ENCODE results near the gene PGBD5. TPM values are rescaled to one million over a fixed set of nuclear protein-coding genes. Genes with fewer than 3 reads are reported as not detected.

Gene PGBD5
- total RNA-seq, 1 donor from 2014 or later, result 14.7 TPM

DNA sequence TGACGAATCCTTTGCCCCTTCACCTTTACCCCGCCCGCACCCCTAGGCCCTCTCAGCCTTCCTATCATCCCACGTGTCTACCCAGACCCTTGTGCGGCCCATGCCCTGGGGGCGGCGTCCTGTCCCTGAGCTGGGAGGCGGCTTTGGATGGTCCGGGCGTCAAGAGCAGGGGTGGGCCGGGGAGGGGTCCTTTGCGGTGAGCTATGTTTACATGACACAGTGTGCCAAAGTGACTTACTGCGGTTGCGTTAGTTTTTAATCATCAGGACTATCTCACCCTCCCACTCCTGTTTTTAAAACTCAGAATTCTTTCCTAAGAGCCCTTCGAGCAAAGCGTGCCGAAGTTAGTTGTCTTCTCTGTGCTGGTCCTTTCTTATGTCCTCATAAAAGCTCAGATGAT, 144.6 kb downstream of the PGBD5 start:
- Histone ChIP-seq H3K4me3 (ENCODE audit: insufficient read depth, low read depth, low read length) (no peak overlapping the region), H3K4me2 (ENCODE audit: low read length) (no peak overlapping the region), H3K27ac (ENCODE audit: low read depth, low read length) (no peak overlapping the region), H3K36me3 (ENCODE audit: insufficient read depth, low read length) (peaks cover 3% of the 10 kb centered on the region), H3K9ac (ENCODE audit: low read length) (no peak overlapping the region), H3K9me3 (ENCODE audit: insufficient read depth, low read depth, low read length) (no peaks in the 10 kb centered on the region), H3K79me2 (ENCODE audit: insufficient read depth, low read length) (no peaks in the 10 kb centered on the region), H4K20me1 (ENCODE audit: insufficient read depth, low read length) (peaks cover 9% of the 10 kb centered on the region), H3K27me3 (ENCODE audit: insufficient read depth, low read length) (no peaks in the 10 kb centered on the region), H3K4me1 (ENCODE audit: insufficient read depth, low read length) (no peaks in the 10 kb centered on the region), H2AFZ (ENCODE audit: low read depth, low read length) (no peak overlapping the region)
- no peaks in the 10 kb centered on the region for H3K27me3 Mint-ChIP-seq (ENCODE audit: low read depth, unreplicated experiment)
- TF ChIP-seq EZH2 (IDR thresholded peaks at IDR 0.05; ENCODE audit: insufficient read depth, low read length), result no peak
- TF ChIP-seq, protein P1, sequence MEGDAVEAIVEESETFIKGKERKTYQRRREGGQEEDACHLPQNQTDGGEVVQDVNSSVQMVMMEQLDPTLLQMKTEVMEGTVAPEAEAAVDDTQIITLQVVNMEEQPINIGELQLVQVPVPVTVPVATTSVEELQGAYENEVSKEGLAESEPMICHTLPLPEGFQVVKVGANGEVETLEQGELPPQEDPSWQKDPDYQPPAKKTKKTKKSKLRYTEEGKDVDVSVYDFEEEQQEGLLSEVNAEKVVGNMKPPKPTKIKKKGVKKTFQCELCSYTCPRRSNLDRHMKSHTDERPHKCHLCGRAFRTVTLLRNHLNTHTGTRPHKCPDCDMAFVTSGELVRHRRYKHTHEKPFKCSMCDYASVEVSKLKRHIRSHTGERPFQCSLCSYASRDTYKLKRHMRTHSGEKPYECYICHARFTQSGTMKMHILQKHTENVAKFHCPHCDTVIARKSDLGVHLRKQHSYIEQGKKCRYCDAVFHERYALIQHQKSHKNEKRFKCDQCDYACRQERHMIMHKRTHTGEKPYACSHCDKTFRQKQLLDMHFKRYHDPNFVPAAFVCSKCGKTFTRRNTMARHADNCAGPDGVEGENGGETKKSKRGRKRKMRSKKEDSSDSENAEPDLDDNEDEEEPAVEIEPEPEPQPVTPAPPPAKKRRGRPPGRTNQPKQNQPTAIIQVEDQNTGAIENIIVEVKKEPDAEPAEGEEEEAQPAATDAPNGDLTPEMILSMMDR (IDR thresholded peaks at IDR 0.05; ENCODE audit: insufficient read depth, low read depth, low read length), result no peak
- peaks cover 8% of the 10 kb centered on the region for H3K4me1 Mint-ChIP-seq (ENCODE audit: low read depth, unreplicated experiment)
- no peaks in the 10 kb centered on the region for H3K9me3 Mint-ChIP-seq (ENCODE audit: unreplicated experiment)
- H3K36me3 Mint-ChIP-seq (ENCODE audit: low read depth, unreplicated experiment), result peaks cover 33% of the 10 kb centered on the region
- no peak overlapping the region for H3K4me3 Mint-ChIP-seq (ENCODE audit: unreplicated experiment)
- FAIRE-seq (no peak), DNase-seq (ENCODE audit: low read depth) (no peak)
- no peak overlapping the region for H3K27ac Mint-ChIP-seq (ENCODE audit: unreplicated experiment)

DNA sequence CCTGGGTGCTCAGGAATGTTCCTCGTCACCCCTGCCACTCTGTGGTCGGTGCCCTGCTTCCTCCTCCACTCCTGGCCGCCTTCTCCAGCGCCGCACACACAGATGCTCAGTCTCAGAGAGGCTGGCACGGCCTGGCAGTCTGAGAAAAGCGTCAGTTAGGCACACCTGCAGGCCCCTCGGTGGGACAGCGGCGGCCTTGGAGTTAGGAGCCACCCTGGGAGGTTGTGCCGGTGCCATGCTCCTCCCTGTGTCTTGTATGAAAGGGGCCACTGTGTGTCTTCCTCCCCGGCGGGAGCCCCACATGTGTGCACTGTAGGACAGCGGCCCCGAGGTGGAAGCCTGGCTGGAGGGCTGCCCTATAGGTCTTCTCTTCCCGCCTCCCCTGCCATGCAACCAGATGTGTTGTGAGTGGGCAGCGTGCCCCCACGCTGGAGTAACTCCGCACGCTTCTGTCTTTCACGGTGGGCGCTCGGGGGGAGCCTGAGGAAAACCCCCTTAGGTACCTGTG, 145.2 kb downstream of the PGBD5 start:
- TF ChIP-seq EZH2 (IDR thresholded peaks at IDR 0.05; ENCODE audit: insufficient read depth, low read length), result no peak
- TF ChIP-seq, protein P1 (IDR thresholded peaks at IDR 0.05; ENCODE audit: insufficient read depth, low read depth, low read length), result no peak
- H3K4me1 ChIP-seq (ENCODE audit: insufficient read depth, low read length), result no peaks in the 10 kb centered on the region
- no peak overlapping the region for H3K4me2 ChIP-seq (ENCODE audit: low read length)
- no peaks in the 10 kb centered on the region for H3K9me3 ChIP-seq (ENCODE audit: insufficient read depth, low read depth, low read length)
- no peak overlapping the region for H2AFZ ChIP-seq (ENCODE audit: low read depth, low read length)
- Mint-ChIP-seq H3K9me3 (ENCODE audit: unreplicated experiment) (no peaks in the 10 kb centered on the region), H3K4me3 (ENCODE audit: unreplicated experiment) (no peak overlapping the region), H3K4me1 (ENCODE audit: low read depth, unreplicated experiment) (peaks cover 8% of the 10 kb centered on the region), H3K27ac (ENCODE audit: unreplicated experiment) (no peak overlapping the region), H3K27me3 (ENCODE audit: low read depth, unreplicated experiment) (no peaks in the 10 kb centered on the region), H3K36me3 (ENCODE audit: low read depth, unreplicated experiment) (peaks cover 29% of the 10 kb centered on the region)
- H3K27ac ChIP-seq (ENCODE audit: low read depth, low read length), result no peak overlapping the region
- H3K9ac ChIP-seq (ENCODE audit: low read length), result no peak overlapping the region
- H4K20me1 ChIP-seq (ENCODE audit: insufficient read depth, low read length), result peaks cover 11% of the 10 kb centered on the region
- no peaks in the 10 kb centered on the region for H3K79me2 ChIP-seq (ENCODE audit: insufficient read depth, low read length)
- FAIRE-seq (no peak), DNase-seq (ENCODE audit: low read depth) (no peak)
- H3K36me3 ChIP-seq (ENCODE audit: insufficient read depth, low read length), result peaks cover 8% of the 10 kb centered on the region
- no peak overlapping the region for H3K4me3 ChIP-seq (ENCODE audit: insufficient read depth, low read depth, low read length)
- no peaks in the 10 kb centered on the region for H3K27me3 ChIP-seq (ENCODE audit: insufficient read depth, low read length)

DNA sequence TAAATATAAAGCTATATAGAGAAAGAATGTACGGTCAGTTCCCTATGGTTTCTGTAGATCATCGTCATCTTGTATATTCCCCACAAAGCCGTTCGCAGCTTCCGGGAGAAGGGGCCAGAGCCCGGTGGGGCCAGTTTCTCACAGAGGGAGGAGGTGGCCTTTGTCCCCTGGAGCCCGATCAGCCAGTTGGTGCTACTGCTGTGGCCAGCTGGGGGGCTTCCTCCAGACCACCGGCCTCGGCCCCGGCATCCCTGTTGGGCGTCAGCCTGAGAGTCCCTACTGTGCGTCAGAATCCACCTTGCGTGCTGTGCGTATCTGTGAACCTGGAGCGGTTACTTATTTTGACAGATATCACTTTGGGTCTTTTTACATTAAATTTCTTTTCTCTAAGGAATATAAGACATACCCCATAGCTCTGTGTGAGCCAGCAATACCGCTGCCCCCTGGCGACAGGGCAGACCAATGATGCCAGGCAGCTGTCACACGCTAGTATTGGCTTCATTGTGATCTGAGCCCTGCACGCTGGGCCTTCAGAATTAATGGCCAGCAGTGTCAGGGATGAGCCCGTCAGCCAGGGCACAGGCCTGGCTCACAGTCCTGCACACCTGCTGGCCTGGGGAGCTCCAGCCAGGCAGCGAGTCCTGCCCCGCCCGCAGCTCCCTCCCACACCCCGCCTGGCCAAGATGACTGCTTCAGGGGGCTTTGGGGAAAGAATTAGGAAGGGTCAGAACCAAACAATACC, 145.9 kb downstream of the PGBD5 start:
- no peaks in the 10 kb centered on the region for H3K79me2 ChIP-seq (ENCODE audit: insufficient read depth, low read length)
- H3K4me1 Mint-ChIP-seq (ENCODE audit: low read depth, unreplicated experiment), result peaks cover 8% of the 10 kb centered on the region
- peaks cover 11% of the 10 kb centered on the region for H4K20me1 ChIP-seq (ENCODE audit: insufficient read depth, low read length)
- no peak overlapping the region for H2AFZ ChIP-seq (ENCODE audit: low read depth, low read length)
- H3K9me3 Mint-ChIP-seq (ENCODE audit: unreplicated experiment), result no peaks in the 10 kb centered on the region
- no peaks in the 10 kb centered on the region for H3K27me3 ChIP-seq (ENCODE audit: insufficient read depth, low read length)
- no peak for DNase-seq (ENCODE audit: low read depth)
- no peak overlapping the region for H3K9ac ChIP-seq (ENCODE audit: low read length)
- H3K27ac Mint-ChIP-seq (ENCODE audit: unreplicated experiment), result peak overlapping the region; percentile 62
- no peak overlapping the region for H3K4me3 Mint-ChIP-seq (ENCODE audit: unreplicated experiment)
- no peak overlapping the region for H3K4me3 ChIP-seq (ENCODE audit: insufficient read depth, low read depth, low read length)
- TF ChIP-seq, protein P1 (IDR thresholded peaks at IDR 0.05; ENCODE audit: insufficient read depth, low read depth, low read length), result no peak
- no peak for TF ChIP-seq EZH2 (IDR thresholded peaks at IDR 0.05; ENCODE audit: insufficient read depth, low read length)
- no peaks in the 10 kb centered on the region for H3K27me3 Mint-ChIP-seq (ENCODE audit: low read depth, unreplicated experiment)
- H3K36me3 Mint-ChIP-seq (ENCODE audit: low read depth, unreplicated experiment), result peaks cover 29% of the 10 kb centered on the region
- H3K36me3 ChIP-seq (ENCODE audit: insufficient read depth, low read length), result peaks cover 9% of the 10 kb centered on the region
- no peaks in the 10 kb centered on the region for H3K9me3 ChIP-seq (ENCODE audit: insufficient read depth, low read depth, low read length)
- no peak for FAIRE-seq
- no peaks in the 10 kb centered on the region for H3K4me1 ChIP-seq (ENCODE audit: insufficient read depth, low read length)
- no peak overlapping the region for H3K4me2 ChIP-seq (ENCODE audit: low read length)
- H3K27ac ChIP-seq (ENCODE audit: low read depth, low read length), result no peak overlapping the region

Data from astrocyte (in vitro differentiated cells and primary cell).